Measurements from ENCODE around the gene ZNF19. TPM values are rescaled to one million over a fixed set of nuclear protein-coding genes. Genes with fewer than 3 reads are reported as not detected.

The ZNF19 gene
- total RNA-seq, 1 experiment from 2014 or later, result 4.7 TPM

DNA sequence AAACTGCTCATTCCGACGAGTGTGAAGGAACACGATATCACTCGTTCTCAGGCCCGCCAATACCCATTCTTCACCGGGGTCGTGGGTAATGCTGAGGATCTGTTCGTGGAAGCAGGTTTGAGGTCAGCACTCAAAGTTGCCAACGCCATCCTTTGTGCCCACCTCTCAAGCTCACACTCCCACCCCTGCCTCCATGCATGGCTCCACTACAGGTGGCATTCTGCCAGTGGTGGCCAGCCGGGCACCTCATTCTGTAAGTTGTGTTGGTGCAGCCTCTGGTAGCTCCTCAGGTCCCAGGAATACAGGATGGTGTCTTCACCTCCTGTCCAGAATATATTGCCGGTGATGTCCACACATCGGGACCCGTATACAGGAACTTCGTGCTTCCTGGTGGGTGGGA is 57.9 kb downstream of the ZNF19 start:
- no peak overlapping the region for H3K27ac ChIP-seq (ENCODE audit: insufficient read length, low read depth, low read length)
- no peak overlapping the region for H2BK12ac ChIP-seq (ENCODE audit: insufficient read length, low read depth, low read length)
- H3K14ac ChIP-seq (ENCODE audit: insufficient read depth, low read length), result no peak overlapping the region
- H2AFZ ChIP-seq (ENCODE audit: low read length), result no peak overlapping the region
- H3K79me2 ChIP-seq (ENCODE audit: insufficient read depth, low read length), result no peaks in the 10 kb centered on the region
- Mint-ChIP-seq H3K27ac (no peak overlapping the region; a peak in 1 of 7 replicates), H3K9me3 (peaks cover 0 to 4% of the 10 kb centered on the region in 2 experiments; a peak in 2 of 5 replicates), H3K36me3 (ENCODE audit: insufficient read depth in 1 of 3, low read depth in 3 of 3) (peaks cover 0 to 2% (median 0%) of the 10 kb centered on the region in 3 experiments; a peak in 1 of 7 replicates), H3K4me1 (peaks cover 8 to 10% of the 10 kb centered on the region in 2 experiments), H3K4me3 (no peak overlapping the region), H3K27me3 (ENCODE audit: low read depth) (peaks cover 31% of the 10 kb centered on the region)
- no peak overlapping the region for H2BK20ac ChIP-seq (ENCODE audit: low read depth, low read length, poor library complexity, severe bottlenecking)
- no peaks in the 10 kb centered on the region for H3K27me3 ChIP-seq (ENCODE audit: insufficient read depth, low read length)
- DNase-seq, result no peak
- no peak overlapping the region for H2BK5ac ChIP-seq (ENCODE audit: insufficient read length, low read length)
- H2AK5ac ChIP-seq (ENCODE audit: insufficient read length, low read length), result no peak overlapping the region
- H3K23me2 ChIP-seq (ENCODE audit: insufficient read length, low read depth, low read length, poor library complexity, severe bottlenecking), result no peaks in the 10 kb centered on the region
- no peak overlapping the region for H4K5ac ChIP-seq (ENCODE audit: insufficient read length, low read depth, low read length)
- no peaks in the 10 kb centered on the region for H3K4me1 ChIP-seq (ENCODE audit: insufficient read depth, low read length)
- no peak overlapping the region for H3T11ph ChIP-seq (ENCODE audit: low read length)
- no peak overlapping the region for H3K18ac ChIP-seq (ENCODE audit: insufficient read length, low read depth, low read length)
- no peaks in the 10 kb centered on the region for H4K20me1 ChIP-seq (ENCODE audit: control insufficient read depth, insufficient read depth, insufficient read length)
- H2BK15ac ChIP-seq (ENCODE audit: low read depth, low read length), result no peak overlapping the region
- H3K9me3 ChIP-seq (ENCODE audit: control insufficient read depth, low read depth, low read length), result no peaks in the 10 kb centered on the region
- no peak overlapping the region for H4K8ac ChIP-seq (replicated peaks; ENCODE audit: insufficient read length, low read depth, low read length)
- no peak overlapping the region for H3K4ac ChIP-seq (ENCODE audit: low read depth, low read length)
- no peak overlapping the region for H3K23ac ChIP-seq (ENCODE audit: insufficient read length, low read depth, low read length)
- no peak overlapping the region for H3K9ac ChIP-seq (ENCODE audit: extremely low read depth, insufficient read length, low read length)
- no peak overlapping the region for H3K4me2 ChIP-seq (ENCODE audit: insufficient read depth, insufficient read length, low read length)
- H3K56ac ChIP-seq (ENCODE audit: insufficient read length, low read depth, low read length), result no peak overlapping the region
- H3K79me1 ChIP-seq (ENCODE audit: insufficient read depth, low read depth, low read length, poor library complexity, severe bottlenecking), result no peaks in the 10 kb centered on the region
- no peak overlapping the region for H4K91ac ChIP-seq (ENCODE audit: insufficient read length, low read depth, low read length)
- H2BK120ac ChIP-seq (ENCODE audit: low read depth, low read length, poor library complexity, severe bottlenecking), result no peak overlapping the region
- TF ChIP-seq, protein P1, sequence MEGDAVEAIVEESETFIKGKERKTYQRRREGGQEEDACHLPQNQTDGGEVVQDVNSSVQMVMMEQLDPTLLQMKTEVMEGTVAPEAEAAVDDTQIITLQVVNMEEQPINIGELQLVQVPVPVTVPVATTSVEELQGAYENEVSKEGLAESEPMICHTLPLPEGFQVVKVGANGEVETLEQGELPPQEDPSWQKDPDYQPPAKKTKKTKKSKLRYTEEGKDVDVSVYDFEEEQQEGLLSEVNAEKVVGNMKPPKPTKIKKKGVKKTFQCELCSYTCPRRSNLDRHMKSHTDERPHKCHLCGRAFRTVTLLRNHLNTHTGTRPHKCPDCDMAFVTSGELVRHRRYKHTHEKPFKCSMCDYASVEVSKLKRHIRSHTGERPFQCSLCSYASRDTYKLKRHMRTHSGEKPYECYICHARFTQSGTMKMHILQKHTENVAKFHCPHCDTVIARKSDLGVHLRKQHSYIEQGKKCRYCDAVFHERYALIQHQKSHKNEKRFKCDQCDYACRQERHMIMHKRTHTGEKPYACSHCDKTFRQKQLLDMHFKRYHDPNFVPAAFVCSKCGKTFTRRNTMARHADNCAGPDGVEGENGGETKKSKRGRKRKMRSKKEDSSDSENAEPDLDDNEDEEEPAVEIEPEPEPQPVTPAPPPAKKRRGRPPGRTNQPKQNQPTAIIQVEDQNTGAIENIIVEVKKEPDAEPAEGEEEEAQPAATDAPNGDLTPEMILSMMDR (conservative IDR thresholded peaks at IDR 0.05), result no peak
- WGBS (ENCODE audit: extremely low coverage, insufficient read length, low lambda C conversion rate), result no CpG with 5 or more reads among the region's 14 CpGs

All from H9 (cell line).